Ramos (cell line): ENCODE results near the gene THUMPD1.
"Not testable (repeated sequence)": the region's sequence is repeated elsewhere in the genome, so short reads cannot be mapped to it uniquely, and the experiment has no call there.

Experiments
- in situ Hi-C: fragments of 300-500 bp; cut with MboI; formaldehyde crosslinking; loops from one replicate; pipeline ENCODE4 v1.14.3; 2022; ENCODE audit warnings: low sequenced_read_pairs; ENCODE audit not compliant: unreplicated experiment

Gene THUMPD1, protein sequence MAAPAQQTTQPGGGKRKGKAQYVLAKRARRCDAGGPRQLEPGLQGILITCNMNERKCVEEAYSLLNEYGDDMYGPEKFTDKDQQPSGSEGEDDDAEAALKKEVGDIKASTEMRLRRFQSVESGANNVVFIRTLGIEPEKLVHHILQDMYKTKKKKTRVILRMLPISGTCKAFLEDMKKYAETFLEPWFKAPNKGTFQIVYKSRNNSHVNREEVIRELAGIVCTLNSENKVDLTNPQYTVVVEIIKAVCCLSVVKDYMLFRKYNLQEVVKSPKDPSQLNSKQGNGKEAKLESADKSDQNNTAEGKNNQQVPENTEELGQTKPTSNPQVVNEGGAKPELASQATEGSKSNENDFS

DNA sequence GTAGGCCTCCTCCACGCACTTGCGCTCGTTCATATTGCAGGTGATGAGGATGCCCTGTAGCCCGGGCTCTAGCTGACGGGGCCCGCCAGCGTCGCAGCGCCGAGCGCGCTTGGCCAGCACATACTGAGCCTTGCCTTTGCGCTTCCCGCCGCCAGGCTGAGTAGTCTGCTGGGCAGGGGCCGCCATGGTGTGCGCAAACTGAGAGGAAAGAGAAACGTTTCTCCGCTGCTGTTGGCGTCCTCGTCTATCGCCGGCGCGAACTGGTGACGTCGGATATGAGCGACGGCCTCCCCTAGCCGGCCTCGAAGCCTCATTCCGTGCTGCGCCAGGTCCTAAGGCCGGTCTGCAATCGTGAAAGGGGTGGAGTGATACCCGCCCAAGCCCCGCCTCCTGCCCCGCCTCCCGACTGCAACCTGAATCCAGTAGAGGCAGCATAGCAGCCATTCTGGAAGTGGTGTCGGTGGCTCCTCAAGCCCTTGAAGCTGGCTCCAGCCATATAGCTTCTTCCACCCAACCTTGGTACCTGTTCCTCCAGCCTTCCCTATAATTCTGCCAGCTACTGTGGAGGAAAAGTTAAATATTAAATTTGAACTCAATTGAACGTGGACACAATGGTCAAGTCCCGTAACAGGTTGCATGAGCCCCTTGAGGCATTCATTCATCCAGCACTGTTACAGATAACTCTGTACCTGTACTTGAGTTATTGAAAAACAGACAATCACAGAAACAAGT is at the start of gene THUMPD1:
THUMPD1 (minus strand) TSS at position 265 of the 732 bp plus-strand sequence; CDS start at position 186, 79 bp downstream.
- in situ Hi-C loops, result no loop called here

DNA sequence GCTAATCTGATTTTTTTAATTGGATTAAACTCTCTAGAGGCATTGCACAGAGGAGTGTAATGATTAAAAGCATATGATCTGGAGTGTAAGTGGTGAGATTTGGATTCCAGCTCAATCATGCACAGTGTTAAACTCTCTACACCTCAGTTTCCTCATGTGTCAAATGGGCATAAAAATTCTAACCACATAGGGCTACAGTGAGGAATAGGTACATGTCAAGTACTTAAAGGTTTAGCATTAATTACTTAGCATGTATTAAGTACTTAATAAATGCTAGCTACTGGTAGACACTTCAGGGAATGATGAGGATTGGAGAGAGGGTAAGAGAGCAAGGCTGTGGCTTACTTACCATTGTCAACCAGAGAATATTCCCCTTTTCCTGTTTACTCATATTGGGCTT is 47.5 kb upstream of the THUMPD1 start:
- in situ Hi-C loops, result no loop called here

DNA sequence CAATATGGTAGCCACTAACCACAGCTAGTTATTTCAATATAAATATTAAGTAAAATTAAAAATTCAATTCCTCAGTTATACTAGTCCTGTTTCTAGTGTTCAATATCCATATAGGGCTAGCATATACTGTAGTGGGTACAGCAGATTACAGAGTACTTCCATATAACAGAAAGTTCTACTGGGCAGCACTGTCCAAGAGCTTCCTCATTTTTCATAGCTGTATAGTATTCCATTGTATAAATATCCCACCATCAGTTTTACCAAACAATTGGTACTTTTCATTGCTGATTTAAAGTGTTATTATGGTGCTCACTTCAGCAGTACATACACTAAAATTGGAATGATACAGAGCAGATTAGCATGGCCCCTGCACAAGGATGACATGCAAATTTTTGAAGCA is 42.6 kb upstream of the THUMPD1 start:
- in situ Hi-C loops, result no loop called here

DNA sequence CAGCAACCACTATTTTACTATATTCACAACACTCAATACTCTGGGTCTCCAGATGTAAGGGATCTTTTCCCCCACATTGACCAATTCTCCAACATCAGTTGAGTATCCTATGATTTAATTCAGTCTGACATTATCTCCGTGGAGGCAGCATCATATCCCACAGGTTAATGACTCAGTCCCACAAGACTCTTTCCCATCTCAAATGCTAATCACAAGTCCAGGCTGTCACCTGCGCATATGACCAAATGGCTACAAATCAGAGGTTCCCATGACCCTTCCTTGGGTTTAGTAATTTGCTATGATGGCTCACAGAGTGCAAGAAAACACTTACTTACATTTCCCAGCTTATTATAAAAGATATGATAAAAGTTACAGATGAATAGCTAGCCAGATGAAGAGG is 40.9 kb upstream of the THUMPD1 start:
- in situ Hi-C loops, result no loop called here

DNA sequence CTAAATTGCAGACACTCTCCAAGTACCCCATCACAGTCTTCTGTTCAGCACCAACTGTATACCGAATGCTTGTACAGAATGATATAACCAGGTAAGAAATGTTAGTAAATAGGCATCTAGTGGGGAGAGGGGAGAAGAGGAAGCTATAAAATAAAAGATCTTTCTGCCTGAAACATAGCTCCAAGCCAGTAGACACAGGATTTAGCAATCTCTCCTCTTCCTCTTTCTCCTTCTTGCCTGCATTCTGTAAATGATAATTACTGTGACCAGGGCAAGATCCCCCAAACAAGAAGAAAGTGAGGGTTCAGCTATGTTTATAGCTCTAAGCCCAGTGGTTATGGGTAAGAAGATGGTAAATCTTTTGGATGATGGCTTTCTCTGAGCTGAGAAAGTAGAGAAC is 40.1 kb upstream of the THUMPD1 start:
- in situ Hi-C loops, result no loop called here

DNA sequence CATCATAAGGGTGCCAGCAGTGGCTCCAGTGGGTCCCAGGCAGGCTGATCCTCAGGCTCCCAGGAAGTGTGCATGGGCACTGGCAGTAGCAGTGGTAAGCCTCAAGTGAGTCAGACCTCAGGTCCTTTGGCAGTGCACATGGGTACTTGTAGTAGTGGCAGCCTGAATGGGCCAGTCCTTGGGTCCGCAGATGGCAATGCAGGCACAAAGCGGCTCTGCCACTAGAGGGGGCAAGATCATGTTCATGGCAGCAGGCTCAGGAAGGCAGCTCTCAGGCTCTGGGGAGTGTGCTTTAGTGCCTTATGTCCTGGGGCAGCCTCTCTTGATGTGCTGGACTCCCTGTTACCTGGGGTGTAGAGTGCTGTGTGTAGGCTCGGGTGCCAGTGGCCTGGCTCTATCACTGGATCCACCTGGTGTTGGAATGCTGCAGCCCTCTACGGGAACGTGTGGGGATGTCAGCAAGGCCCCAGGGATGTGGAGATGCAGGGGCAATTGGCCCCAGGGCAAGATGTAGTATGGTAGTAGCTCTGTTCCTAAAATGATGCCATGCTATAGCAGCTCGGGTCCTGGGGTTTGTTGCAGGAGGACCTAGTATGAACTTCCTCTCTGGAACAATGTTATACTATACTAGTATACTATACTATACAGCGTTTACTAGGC is 33.2 kb upstream of the THUMPD1 start:
- in situ Hi-C loops, result no loop called here

DNA sequence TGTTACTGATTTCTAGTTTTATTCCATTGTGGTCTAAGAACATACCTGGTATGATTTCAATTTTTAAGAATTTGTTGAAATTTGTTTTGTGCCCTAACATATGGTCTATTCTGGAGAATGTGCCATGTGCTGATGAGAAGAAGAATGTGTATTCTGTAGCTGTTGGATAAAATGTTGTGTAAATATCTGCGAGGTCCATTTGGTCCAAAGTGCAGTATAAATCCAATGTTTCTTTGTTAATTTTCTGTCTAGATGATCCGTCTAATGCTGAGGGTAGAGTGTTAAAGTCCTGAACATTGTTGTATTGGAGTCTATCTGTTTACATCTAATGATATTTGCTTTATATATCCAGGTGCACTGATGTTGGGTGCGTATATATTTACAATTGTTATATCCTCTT is 32.1 kb upstream of the THUMPD1 start:
- in situ Hi-C loops, result no loop called here

DNA sequence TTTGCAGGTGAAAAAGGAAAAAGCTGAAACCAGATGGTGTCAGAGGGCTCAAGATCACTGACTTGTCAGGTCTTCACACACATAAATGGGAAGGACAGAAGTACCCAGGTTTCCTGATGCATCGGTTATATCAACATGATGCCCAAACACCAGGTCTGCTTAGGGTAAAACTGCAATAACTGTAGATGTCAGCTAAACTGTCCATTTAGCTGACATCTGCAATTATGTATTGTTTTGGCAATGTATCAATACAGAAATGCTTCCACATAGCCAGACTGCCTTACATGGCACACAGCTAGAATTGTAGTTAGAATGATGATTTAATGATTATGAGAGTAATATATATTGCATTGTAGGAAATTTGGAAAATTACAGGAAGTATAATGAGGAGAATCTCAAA is 27.2 kb upstream of the THUMPD1 start:
- in situ Hi-C loops, result no loop called here

DNA sequence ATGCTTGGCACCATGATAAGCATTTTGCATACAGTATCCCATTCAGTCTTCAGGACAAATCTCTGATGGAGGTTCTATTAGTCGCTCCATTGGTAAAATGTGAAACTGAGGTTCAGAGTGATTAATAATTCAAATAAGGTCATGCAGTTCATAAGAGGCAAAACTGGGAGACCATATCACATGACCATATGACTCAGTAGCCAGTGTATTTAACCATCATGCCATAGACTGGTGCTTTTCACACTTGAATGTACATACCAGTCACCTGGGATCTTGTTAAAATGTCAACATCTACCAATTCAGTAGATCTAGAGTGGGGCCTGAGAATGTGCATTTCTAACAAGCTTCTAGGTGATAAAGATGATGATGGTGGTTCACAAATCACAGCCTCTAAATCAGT is 26.5 kb upstream of the THUMPD1 start:
- in situ Hi-C loops, result no loop called here

DNA sequence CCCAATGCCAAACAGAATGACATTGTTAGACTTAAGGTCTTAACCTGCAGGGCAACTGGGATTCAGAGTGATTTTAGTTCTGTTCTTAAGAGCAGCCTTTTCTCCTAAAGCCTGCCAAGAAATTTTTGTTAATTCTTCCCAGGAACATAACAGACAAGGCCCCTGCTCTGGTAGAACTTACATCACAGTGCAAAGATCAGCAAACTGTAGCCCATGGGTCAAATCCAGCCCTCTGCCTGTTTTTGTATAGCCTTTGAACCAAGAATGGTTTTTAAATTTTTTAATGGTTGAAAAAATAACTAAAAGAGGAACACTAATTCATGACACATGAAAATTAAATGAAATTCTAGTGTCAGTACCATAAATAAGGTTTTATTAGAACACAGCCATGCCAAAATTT is 26.0 kb upstream of the THUMPD1 start:
- in situ Hi-C loops, result no loop called here

DNA sequence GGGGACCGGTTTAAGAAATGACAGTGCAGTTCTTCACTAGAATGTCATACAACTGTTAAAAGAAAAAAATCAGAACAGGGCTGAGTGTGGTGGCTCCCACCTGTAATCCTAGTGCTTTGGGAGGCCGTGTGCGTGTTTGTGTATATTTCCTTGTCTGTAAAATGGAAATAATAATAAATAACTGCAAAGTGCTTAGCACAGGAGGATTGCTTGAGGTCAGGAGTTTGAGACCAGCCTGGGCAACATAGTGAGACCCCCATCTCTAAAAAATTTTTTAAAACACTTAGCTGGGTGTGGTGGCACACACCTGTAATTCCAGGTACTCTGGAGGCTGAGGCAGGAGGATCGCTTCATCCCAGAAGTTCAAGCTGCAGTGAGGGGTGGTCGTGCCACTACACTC is 24.7 kb upstream of the THUMPD1 start:
- in situ Hi-C loops, result no loop called here

DNA sequence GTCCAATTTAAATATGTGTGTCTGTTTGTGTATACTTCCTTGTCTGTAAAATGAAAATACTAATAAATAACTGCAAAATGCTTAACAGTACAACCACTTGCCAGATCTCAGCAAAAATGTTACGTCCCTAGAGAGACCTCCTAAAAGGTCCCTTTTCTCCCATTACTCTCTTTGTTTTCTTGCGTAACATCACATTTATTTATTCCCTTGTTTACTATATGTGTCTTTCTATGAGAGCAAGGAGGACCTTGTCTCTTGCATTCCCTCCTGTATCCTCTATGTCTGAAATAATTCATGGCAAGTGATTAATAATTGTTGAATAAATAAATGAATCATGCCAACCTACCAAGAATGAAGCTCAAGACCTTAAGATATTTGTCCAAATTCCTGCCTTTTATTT is 24.1 kb upstream of the THUMPD1 start:
- in situ Hi-C loops, result no loop called here

DNA sequence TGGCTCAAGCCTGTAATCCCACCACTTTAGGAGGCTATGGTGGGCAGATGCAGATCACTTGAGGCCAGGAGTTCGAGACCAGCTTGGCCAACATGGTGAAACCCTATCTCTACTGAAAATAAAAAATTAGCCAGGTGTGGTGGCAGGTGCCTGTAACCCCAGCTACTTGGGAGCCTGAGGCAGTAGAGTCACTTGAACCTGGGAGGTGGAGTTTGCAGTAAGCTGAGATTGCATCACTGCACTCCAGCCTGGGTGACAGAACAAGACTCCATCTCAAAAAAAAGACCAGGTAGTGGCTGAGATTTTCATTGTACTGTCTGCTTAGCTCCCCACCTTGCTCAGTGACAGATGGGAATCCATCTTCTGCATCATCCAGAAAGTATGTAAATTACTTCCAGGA is 22.8 kb upstream of the THUMPD1 start:
- in situ Hi-C loops, result not testable (repeated sequence)

DNA sequence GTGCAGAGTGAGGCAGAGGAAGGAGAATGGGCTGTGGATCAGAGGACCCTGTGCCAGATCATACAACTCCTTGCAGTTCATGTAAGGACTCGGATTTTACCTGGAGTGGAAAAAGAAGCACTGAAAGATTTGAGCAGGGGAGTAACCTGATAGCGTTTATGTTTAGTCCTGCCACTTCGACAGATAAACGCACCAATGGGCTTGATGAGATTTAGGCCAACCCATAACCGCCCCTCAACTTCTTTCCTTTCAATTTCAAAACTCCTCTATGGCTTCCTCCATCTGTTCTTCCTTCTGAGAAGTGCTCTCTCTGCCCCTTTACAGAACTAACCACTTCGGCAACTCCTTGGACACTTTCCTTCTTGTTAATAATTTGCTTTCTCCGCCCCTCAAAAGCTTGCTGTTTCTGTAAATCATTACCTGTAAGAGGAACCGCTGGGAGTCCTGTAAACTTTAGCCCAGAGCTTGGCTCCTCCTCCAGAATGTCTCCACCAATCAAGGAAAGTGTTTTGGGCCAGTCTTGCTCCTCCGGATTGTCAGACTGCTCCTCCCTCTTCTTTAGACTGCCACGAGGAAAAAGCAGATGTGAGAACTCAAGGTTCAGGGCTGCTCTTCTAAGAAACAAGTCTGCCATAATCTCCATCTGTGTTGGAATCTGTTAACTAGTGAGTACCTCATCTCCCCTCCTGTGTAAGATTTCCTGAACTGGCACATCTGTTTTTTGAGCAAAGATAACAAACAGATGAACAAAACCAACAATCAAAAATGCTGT is 22.0 kb upstream of the THUMPD1 start, which contains the start of gene ACSM3:
ACSM3 (plus strand) TSS at position 554 of the 772 bp plus-strand sequence. CDS start 6,021 bp downstream, outside the sequence.
- in situ Hi-C loops, result no loop called here

DNA sequence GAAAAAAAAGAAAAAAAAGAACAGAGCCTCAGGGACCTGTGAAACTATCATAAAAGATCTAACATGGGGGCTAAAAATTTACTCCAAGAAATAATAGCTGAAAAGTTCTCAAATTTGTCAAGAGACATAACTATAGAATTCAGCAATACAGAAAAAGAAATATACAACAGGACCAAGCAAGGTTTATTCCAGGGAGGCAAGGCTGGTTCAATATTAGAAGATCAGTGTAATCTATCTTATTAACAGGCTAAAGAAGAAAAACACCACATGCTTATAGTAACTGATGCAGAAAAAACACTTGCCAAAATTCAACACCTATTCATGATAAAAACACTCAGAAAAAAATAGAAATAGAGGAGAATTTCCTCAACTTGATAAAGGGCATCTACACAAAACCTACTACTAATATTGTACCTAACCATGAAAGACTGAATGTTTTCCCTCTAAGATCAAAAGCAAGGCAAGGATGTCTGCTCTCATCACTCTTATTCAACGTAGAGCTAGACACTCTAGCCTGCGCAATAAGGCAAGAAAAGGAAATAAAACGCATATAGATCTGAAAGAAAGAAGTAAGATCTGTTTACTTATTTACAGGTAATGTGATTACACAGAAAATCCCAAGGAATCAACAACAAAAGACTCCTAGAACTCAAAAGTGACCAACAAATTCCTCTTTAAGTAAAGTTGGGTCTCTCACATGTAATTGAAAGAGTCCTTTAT is 20.9 kb upstream of the THUMPD1 start:
- in situ Hi-C loops, result no loop called here

DNA sequence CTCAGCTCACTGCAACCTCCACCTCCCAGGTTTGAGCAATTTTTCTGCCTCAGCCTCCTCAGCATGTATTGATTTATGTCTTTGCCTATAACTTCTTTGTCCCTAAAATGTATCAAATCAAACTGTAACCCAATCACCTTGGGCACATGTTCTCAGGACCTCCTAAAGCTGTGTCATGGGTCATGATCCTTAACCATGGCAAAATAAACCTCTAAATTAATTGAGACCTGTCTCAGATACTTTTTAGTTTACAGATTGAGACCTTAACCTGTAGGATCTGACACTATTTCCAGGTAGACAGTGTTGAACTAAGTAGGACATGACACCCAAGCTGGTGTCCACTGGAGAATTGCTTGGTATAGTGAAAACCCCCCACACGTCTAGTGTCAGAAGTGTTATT is 19.6 kb upstream of the THUMPD1 start:
- in situ Hi-C loops, result no loop called here

DNA sequence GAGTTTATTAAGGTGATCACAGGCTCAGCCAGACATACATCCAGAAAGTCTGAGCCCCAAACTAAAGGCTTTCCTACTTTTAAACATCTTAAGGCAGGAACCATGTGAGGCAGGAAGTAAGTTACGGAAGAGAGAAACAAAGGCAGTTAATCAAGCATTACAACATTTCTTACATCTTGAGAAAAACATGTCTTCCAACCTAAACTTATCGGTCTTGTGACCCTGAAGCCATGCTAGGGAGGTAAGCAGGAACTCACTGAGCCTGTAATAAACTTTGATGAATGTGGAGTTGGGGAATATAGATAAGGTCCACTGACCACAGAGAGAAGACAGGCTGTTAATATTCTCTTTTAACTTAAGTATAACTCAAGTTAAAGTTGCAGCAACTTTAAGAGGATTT is 18.7 kb upstream of the THUMPD1 start:
- in situ Hi-C loops, result no loop called here

DNA sequence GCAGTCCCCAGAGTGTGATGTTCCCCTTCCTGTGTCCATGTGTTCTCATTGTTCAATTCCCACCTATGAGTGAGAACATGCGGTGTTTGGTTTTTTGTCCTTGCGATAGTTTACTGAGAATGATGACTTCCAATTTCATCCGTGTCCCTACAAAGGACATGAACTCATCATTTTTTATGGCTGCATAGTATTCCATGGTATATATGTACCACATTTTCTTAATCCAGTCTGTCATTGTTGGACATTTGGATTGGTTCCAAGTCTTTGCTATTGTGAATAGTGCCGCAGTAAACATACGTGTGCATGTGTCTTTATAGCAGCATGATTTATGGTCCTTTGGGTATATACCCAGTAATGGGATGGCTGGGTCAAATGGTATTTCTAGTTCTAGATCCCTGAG is 14.2 kb upstream of the THUMPD1 start:
- in situ Hi-C loops, result not testable (repeated sequence)

DNA sequence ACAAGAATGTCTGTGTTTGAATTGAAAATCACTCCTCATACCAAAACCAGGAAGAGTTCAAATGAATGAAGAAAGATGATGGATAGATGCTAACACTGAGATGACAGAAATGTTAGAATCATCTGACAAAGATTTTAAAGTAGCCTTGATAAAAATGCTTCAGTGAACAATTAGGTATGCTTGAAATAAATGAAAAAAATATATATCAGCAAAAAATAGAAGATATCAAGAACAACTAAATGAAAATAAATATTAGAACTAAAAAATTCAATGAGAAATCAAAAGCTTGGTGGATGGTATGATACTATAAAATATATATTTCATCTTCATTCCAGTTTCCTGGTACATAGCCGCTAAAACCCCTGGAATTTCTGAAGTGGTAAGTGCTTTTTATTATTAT is 13.6 kb upstream of the THUMPD1 start:
- in situ Hi-C loops, result no loop called here

DNA sequence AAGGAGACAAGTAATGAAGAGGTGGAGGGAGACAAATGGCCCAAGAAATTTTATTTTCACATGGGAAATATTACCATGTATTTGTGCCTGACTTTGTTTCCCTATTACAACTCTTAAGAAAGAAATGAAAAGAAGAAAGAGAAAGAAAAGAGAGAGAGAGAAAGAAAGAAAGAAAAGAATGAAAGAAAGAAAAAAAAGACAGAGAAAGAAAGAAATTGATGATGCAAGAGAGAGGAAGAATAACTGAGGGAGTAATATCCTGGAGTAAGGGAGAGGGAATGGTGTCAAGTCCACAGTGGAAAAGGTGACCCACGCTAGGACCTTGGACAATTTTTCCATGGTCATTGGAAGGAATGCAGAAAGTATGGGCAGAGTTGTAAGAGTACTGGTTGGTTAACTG is 12.1 kb upstream of the THUMPD1 start:
- in situ Hi-C loops, result no loop called here
